Heart right ventricle (tissue), 16 donors: ENCODE measurements around the gene VDR. TPM values are rescaled to one million over a fixed set of nuclear protein-coding genes. Genes with fewer than 3 reads are reported as not detected.

ENCODE experiments used
- ATAC-seq, 8 donors: fragments of 200-7000 bp; cut with Tn5 transposase; one replicate each; pipeline ENCODE4 v1.9.1; 2020; ENCODE audit warnings: mild to moderate bottlenecking in 8 of 8, moderate library complexity in 8 of 8, moderate number of reproducible peaks in 1 of 8
- DNase-seq, 2 donors: peaks; one replicate each; pipeline ENCODE4 v3.0.0-alpha.2; 2020
- H3K27ac ChIP-seq, 10 donors: fragments of 200-600 bp; sonication (generic) in 2 of 10; one replicate each; pipeline versions ENCODE4 v1.5.0 to v1.8.0; 2020 to 2022; ENCODE audit warnings: mild to moderate bottlenecking in 3 of 10
- H3K27me3 ChIP-seq, 7 donors: fragments of 200-600 bp; one replicate each; pipeline ENCODE4 v1.8.0; 2021 to 2022; ENCODE audit warnings: mild to moderate bottlenecking in 2 of 7
- H3K36me3 ChIP-seq, 9 donors: fragments of 200-600 bp; sonication (generic) in 1 of 9; one replicate each; pipeline versions ENCODE4 v1.5.0 to v1.8.0; 2020 to 2022; ENCODE audit warnings: mild to moderate bottlenecking in 2 of 9
- H3K4me1 ChIP-seq, 9 donors: fragments of 200-600 bp; sonication (generic) in 1 of 9; one replicate each; pipeline versions ENCODE4 v1.5.0 to v1.8.0; 2020 to 2022; ENCODE audit warnings: mild to moderate bottlenecking in 4 of 9
- H3K4me3 ChIP-seq, 10 donors: fragments of 200-600 bp; sonication (generic) in 2 of 10; one replicate each; pipeline versions ENCODE4 v1.5.0 to v1.8.0; 2020 to 2022; ENCODE audit warnings: mild to moderate bottlenecking in 7 of 10, moderate library complexity in 2 of 10
- H3K9me3 ChIP-seq, 11 donors: fragments of 200-600 bp in 10 of 11; sonication (generic) in 2 of 11; one replicate each; pipeline versions ENCODE4 v1.5.0 to v1.8.0; 2013 to 2022; ENCODE audit warnings: mild to moderate bottlenecking in 2 of 11, control low read depth in 1 of 11, moderate library complexity in 1 of 11
- WGBS, 2 donors: extraction: QIAGEN DNeasy Blood & Tissue Kit; methylation state at CpG; one replicate each; pipeline ENCODE4 v1.1.7; 2013; ENCODE audit warnings: inconsistent platforms in 1 of 2; 5-methylcytosine and 5-hydroxymethylcytosine counted together
- intact Hi-C, 10 donors: fragments of 100-400 bp; cut with DNase I; formaldehyde crosslinking; loops; one replicate each; pipeline versions ENCODE4 v1.11.1 to v1.14.2; 2022
- polyA plus RNA-seq, 2 donors: library from polyadenylated mRNA; stranded (reverse); fragments of 200-250 nt; gene quantifications; one replicate each; pipeline ENCODE4 v1.2.3, GENCODE V29; 2013
- total RNA-seq, 10 donors: library from RNA; stranded (reverse); fragmentation: NEBNext Ultra II Directional in 3 of 10; extraction: Animal tissue kit (Norgen Biotek cat#: 25700) in 3 of 10; gene quantifications; one replicate each; pipeline versions ENCODE4 v1.2.1 to v1.2.4, GENCODE V29; 2021 to 2023
- TF ChIP-seq, protein P1 (sequence below), 9 donors: fragments of 200-600 bp; sonication (generic) in 2 of 9; IDR thresholded peaks; one replicate each; pipeline versions ENCODE4 v1.5.0 to v1.8.0; 2021 to 2022; ENCODE audit warnings: antibody characterized with exemption in 9 of 9, mild to moderate bottlenecking in 5 of 9, moderate library complexity in 1 of 9
- donor health status: Arrhythmogenic right ventricular cardiomyopathy.
- donor health status: ischemic (EF 13 %, LVEDD 7.1; RV severe dilation, severe dysfunction).
- donor health status: healthy with polysubstance abuse.
- donor health status: DM: no; HTN: yes; CAD: no.
- donor health status: DM: no; HTN: no; CAD: no.
- donor health status: ischemic (EF 25% LVEDD 6.9; RV normal size, moderate dysfunction).
- donor health status: ischemic (EF 25% LVEDD 5.7; RV mildly dilated, moderate dysfunction).
- donor health status: healthy.
- donor health status: DM: yes; HTN: yes; CAD: no.
- donor health status: Ischemic cardiomyopathy.
- donor health status: ischemic (EF 35%, LVEDD 5.7; RV mildly dilated, moderate dysfunction).
- donor health status: nonischemic (EF 11% LVEDD 7.7; RV severe dilation, severe dysfunction).
- donor health status: DM: yes; HTN: yes; CAD: no.
- donor health status: PGD.
- donor health status: ischemic (EF 29% LVEDD 5.4; RV normal size, mild dysfunction).
- donor health status: nonischemic (EF 23%, LVEDD 6.1; RV moderate dilation, normal function).

Gene VDR
- total and polyA plus RNA-seq, 12 donors = 0.08 to 3.0 (median 0.31) TPM

DNA sequence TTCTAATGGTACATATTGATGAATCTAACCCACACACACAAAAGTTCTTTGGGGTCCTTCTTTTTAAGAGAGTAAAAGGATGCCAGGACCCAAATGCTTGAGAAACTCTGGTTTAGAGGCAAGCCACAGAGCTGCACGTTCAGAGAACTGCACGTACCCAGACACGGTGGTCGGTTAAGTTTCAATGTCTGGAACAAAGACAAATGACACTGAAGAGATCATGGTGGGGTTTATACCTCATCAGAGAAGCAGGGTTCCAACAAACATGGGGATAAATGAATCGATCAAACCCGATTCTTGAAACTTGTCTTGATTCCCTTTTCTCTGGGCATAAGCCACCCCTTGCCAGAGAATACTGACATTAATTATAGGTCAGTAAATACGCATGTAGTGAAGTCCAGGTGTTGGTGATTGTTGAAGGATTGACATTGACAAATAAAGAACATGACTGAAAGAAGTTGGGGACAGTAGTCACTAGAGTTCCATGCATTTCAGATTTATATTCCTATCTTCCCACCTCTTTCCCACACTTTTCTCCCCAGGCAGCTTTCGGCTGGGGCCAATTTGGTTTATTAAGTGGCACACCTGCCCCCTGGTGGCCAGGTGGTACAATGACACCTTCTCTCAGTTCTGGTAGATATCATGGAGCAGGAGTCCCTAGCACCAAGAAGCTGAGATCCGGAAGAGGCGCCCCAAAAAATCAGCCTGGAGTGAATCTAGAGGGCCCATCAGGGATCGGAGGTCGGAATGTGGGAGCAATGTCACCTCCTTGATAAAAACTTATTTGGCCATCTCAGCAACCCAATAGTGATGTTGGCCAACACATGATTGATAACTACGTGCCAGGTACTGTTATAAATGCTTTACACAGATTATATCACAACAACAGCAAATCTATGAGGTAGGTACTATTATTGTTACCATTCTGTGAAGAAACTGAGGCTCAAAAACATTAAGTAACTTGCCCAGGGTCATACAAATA, 67.3 kb downstream of the VDR start:
- H3K9me3 ChIP-seq = no peaks in the 10 kb centered on the region
- 56 to 57% methylated on average over 13 of the region's 13 CpGs for WGBS, 2 donors
- H3K36me3 ChIP-seq = no peaks in the 10 kb centered on the region
- H3K4me1 ChIP-seq = peaks cover 3 to 26% (median 11%) of the 10 kb centered on the region in 9 donors
- TF ChIP-seq, protein P1, sequence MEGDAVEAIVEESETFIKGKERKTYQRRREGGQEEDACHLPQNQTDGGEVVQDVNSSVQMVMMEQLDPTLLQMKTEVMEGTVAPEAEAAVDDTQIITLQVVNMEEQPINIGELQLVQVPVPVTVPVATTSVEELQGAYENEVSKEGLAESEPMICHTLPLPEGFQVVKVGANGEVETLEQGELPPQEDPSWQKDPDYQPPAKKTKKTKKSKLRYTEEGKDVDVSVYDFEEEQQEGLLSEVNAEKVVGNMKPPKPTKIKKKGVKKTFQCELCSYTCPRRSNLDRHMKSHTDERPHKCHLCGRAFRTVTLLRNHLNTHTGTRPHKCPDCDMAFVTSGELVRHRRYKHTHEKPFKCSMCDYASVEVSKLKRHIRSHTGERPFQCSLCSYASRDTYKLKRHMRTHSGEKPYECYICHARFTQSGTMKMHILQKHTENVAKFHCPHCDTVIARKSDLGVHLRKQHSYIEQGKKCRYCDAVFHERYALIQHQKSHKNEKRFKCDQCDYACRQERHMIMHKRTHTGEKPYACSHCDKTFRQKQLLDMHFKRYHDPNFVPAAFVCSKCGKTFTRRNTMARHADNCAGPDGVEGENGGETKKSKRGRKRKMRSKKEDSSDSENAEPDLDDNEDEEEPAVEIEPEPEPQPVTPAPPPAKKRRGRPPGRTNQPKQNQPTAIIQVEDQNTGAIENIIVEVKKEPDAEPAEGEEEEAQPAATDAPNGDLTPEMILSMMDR (IDR thresholded peaks at IDR 0.05) = peak; percentile 86 to 97 (median 91)
- ATAC-seq = peak; percentile 58 to 89 (median 80)
- intact Hi-C loops = loop anchor here (1.0 to 10.0 kb wide), 14 partner anchors 19 to 186 kb away; partner anchors contain the start of genes SLC48A1 (in 2 of the 10) and HDAC7 (in 1 of the 10)
- DNase-seq = peak; percentile 68 to 75
- H3K27me3 ChIP-seq = no peaks in the 10 kb centered on the region
- H3K4me3 ChIP-seq = no peak overlapping the region
- peak overlapping the region in 1 of 10 donors; percentile 17 for H3K27ac ChIP-seq

DNA sequence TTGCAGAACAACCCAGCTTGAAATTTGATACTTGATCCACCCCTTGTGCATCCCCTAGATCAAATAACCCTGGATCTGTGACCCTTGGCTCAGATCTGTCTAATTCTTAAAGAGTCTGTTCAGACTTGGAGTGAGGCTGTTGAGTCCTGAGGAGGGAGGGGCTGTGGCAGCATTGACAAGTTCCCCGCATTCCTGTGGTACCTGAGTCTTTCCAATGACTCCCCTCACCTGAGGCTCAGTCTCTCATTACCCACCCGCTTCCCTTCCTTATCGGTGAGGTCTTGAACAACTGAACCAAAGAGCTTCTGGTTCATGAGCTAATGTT, 69.0 kb downstream of the VDR start:
- H3K36me3 ChIP-seq = no peaks in the 10 kb centered on the region
- WGBS, 2 donors = 92% methylated on average over 3 of the region's 3 CpGs
- H3K9me3 ChIP-seq = no peaks in the 10 kb centered on the region
- TF ChIP-seq, protein P1 (IDR thresholded peaks at IDR 0.05) = no peak
- H3K4me3 ChIP-seq = no peak overlapping the region
- intact Hi-C loops = loop anchor here in 9 of 10 donors (2.0 to 10.0 kb wide), 10 partner anchors 17 to 183 kb away; partner anchors contain the start of genes SLC48A1 (in 2 of the 9) and HDAC7 (in 1 of the 9)
- H3K27me3 ChIP-seq = no peaks in the 10 kb centered on the region
- peaks cover 3 to 30% (median 16%) of the 10 kb centered on the region in 9 donors for H3K4me1 ChIP-seq
- no peak overlapping the region for H3K27ac ChIP-seq
- DNase-seq (no peak), ATAC-seq (no peak)

GRCh38 chr12:47835006-47835830, 69.6 kb downstream of the VDR start:
- no peak for DNase-seq
- WGBS, 2 donors = 84 to 86% methylated on average over 12 of the region's 12 CpGs

More at GRCh38 chr12:47835006-47835830, 69.6 kb downstream of the VDR start:
- Histone ChIP-seq H3K27me3 (no peaks in the 10 kb centered on the region), H3K27ac (peak overlapping the region in 1 of 10 donors; percentile 51), H3K36me3 (no peaks in the 10 kb centered on the region), H3K4me1 (peaks cover 4 to 36% (median 22%) of the 10 kb centered on the region in 9 donors), H3K9me3 (no peaks in the 10 kb centered on the region), H3K4me3 (no peak overlapping the region)
- no peak for ATAC-seq
- intact Hi-C loops = loop anchor here in 6 of 10 donors (5.0 to 10.0 kb wide), 5 partner anchors 38 to 183 kb away; partner anchors contain the start of gene SLC48A1 (in 1 of the 6)
- TF ChIP-seq, protein P1 (IDR thresholded peaks at IDR 0.05) = no peak
